ENCODE data around the gene PAQR4.

DNA sequence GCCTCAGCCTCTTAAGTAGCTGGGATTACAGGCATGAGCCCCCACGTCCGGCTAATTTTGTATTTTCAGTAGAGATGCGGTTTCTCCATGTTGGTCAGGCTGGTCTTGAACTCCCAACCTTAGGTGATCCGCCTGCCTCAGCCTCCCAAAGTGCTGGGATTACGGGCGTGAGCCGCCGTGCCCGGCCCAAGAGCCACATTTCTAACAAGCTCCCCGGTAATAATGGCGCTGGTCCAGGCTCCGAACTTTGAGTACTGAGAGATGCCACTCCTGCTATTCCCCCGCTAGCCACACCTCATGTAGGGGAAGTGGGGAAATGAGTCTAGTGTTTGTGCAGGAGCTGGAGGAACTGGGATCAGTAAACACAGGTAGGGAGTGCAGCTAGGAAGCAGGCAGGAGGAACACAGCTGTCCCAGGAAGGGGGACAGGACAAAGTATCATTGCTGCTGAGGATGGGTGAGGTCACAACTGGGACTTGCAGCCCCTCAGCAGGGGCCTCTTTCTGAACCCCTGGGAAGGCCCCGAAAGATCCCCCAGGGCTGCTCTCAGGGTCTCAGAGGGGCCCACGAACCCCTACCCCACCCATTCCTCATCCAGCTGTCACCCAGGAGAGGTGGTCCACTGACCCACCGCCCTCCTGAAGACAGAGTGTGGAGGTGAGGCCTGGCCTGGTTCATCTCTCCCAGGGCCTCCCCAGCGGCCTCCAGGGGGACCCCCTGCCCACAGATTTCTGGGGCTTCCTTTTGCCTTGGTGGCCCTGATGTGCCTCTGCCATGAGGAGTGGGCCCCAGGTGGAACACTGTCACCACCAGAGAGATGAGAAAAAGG lies 8.8 kb upstream of the PAQR4 start:
- TF ChIP-seq CTCF (IDR thresholded peaks at IDR 0.05) (no peak), POLR2A (IDR thresholded peaks at IDR 0.05) (no peak), POLR2AphosphoS5 (IDR thresholded peaks at IDR 0.05) (no peak)
